K562 (cell line): Measurements from ENCODE around the gene SLC4A11. TPM values are rescaled to one million over a fixed set of nuclear protein-coding genes. Genes with fewer than 3 reads are reported as not detected.

Experiments
- ATAC-seq: fragments of 200-7000 bp; cut with Tn5 transposase; 3 replicates; pipeline ENCODE4 v1.9.1; 2020; ENCODE audit warnings: moderate library complexity
- BruUV-seq: library from RNA; stranded (reverse); fragments of 400-500 nt; replicated peaks from 2 replicates; lab custom pipeline; 2021; lab: Mats Ljungman, UMichigan
- CTCF ChIA-PET: fragments of 300-600 bp; formaldehyde crosslinking; extraction: SDS; loops from one replicate; lab custom pipeline; 2021; ENCODE audit warnings: low intra/inter-chr PET ratio; lab: Yijun Ruan, JAX
- POLR2A ChIA-PET: fragments of 300-600, 350-650 bp; sonication (Branson Sonifier 250); formaldehyde crosslinking; extraction: SDS; loops from one replicate; lab custom pipeline; 2021; ENCODE audit warnings: antibody characterized with exemption, inconsistent platforms; lab: Yijun Ruan, JAX
- DNase-seq, 4 experiments: peaks; one replicate each; pipeline versions ENCODE4 v3.0.0 to v3.0.0-alpha.2; 2011 to 2018; ENCODE audit warnings: low spot score in 3 of 4, mixed read lengths in 3 of 4; ENCODE audit errors: extremely low read depth in 1 of 4
- FAIRE-seq: peaks from 2 replicates; lab custom pipeline; 2011; peaks lifted over from hg19 to GRCh38; lab: Jason Lieb, UNC
- H2AFZ ChIP-seq: 2 replicates; pipeline ENCODE4 v1.6.0; 2011; ENCODE audit warnings: low read depth, low read length, control low read depth, inconsistent platforms
- H3K27ac ChIP-seq: fragments of 200-600 bp; 3 replicates; pipeline ENCODE4 v1.8.0; 2011; ENCODE audit warnings: low read depth, mild to moderate bottlenecking, control low read depth, inconsistent platforms, low read length, moderate library complexity, mixed read lengths; ENCODE audit errors: extremely low read depth
- H3K27me3 ChIP-seq, 2 experiments: fragments of 300-600 bp in 1 of 2; 2 replicates in 1 of 2; 3 replicates in 1 of 2; pipeline versions ENCODE4 v1.6.0 to v1.8.0; 2011; ENCODE audit warnings: inconsistent platforms in 2 of 2, low read length in 2 of 2, mild to moderate bottlenecking in 1 of 2, mixed read lengths in 1 of 2, moderate library complexity in 1 of 2; ENCODE audit not compliant: control insufficient read depth in 2 of 2, insufficient read depth in 2 of 2
- H3K36me3 ChIP-seq: fragments of 300-600 bp; 3 replicates; pipeline ENCODE4 v1.8.0; 2011; ENCODE audit warnings: mild to moderate bottlenecking, low read length, inconsistent platforms; ENCODE audit not compliant: control insufficient read depth, insufficient read depth
- H3K4me1 ChIP-seq, 2 experiments: fragments of 200-600 bp in 1 of 2; replicated peaks in 1 of 2; 2 replicates in 1 of 2; 3 replicates in 1 of 2; pipeline versions ENCODE4 v1.5.1 to v1.8.0; 2011; ENCODE audit warnings: inconsistent platforms in 2 of 2, low read length in 2 of 2, mild to moderate bottlenecking in 1 of 2, mixed read lengths in 1 of 2, moderate library complexity in 1 of 2; ENCODE audit not compliant: control insufficient read depth in 2 of 2, insufficient read depth in 2 of 2
- H3K4me2 ChIP-seq: 2 replicates; pipeline ENCODE4 v1.6.1; 2011; ENCODE audit warnings: low read length, control low read depth, inconsistent platforms, mixed read lengths; ENCODE audit not compliant: insufficient read depth
- H3K4me3 ChIP-seq: fragments of 200-600 bp; sonication (generic), shearing (Covaris generic); 2 replicates; pipeline ENCODE4 v1.5.1; 2016; ENCODE audit warnings: control low read depth, inconsistent platforms
- H3K79me2 ChIP-seq: fragments of 200-600 bp; 3 replicates; pipeline ENCODE4 v1.8.0; 2011; ENCODE audit warnings: low read length, inconsistent platforms; ENCODE audit not compliant: control insufficient read depth, insufficient read depth
- H3K9ac ChIP-seq, 2 experiments: 2 replicates each; pipeline versions ENCODE4 v1.6.0 to v1.6.1; 2011; ENCODE audit warnings: low read depth in 2 of 2, low read length in 2 of 2, control low read depth in 1 of 2, inconsistent platforms in 1 of 2, mild to moderate bottlenecking in 1 of 2, mixed read lengths in 1 of 2; ENCODE audit not compliant: insufficient read depth in 1 of 2
- H3K9me1 ChIP-seq: one replicate; pipeline ENCODE4 v1.6.0; 2011; ENCODE audit warnings: inconsistent platforms, mild to moderate bottlenecking, low read length, moderate library complexity; ENCODE audit not compliant: control insufficient read depth, insufficient read depth
- H3K9me3 ChIP-seq: replicated peaks from 2 replicates; pipeline ENCODE4 v1.5.1; 2011; ENCODE audit warnings: low read depth, low read length, inconsistent platforms; ENCODE audit not compliant: control insufficient read depth, insufficient read depth
- H4K20me1 ChIP-seq: replicated peaks from 2 replicates; pipeline ENCODE4 v1.6.1; 2011; ENCODE audit warnings: low read length, inconsistent platforms, mixed read lengths; ENCODE audit not compliant: control insufficient read depth, insufficient read depth
- ARID2 ChIP-seq: fragments of 450-650 bp; IDR thresholded peaks from 2 replicates; pipeline ENCODE4 v1.6.1; 2017; ENCODE audit warnings: antibody characterized with exemption, mild to moderate bottlenecking
- BDP1 ChIP-seq: IDR thresholded peaks from 3 replicates; pipeline ENCODE4 v1.6.1; 2011; ENCODE audit not compliant: insufficient read length, insufficient read depth
- ESRRB ChIP-seq: fragments of 250-450 bp; sonication (Bioruptor Pico); IDR thresholded peaks from 2 replicates; pipeline ENCODE4 v1.5.0; 2020; ENCODE audit warnings: mild to moderate bottlenecking, moderate library complexity, borderline replicate concordance
- SRSF1 ChIP-seq: fragments of 200-400 bp; formaldehyde crosslinking; IDR thresholded peaks from 2 replicates; pipeline ENCODE4 v1.6.1; 2017; ENCODE audit warnings: mild to moderate bottlenecking, low read depth, low read length, moderate library complexity
- TAF15 ChIP-seq: fragments of 200-400 bp; formaldehyde crosslinking; IDR thresholded peaks from 2 replicates; pipeline ENCODE4 v1.6.1; 2017; ENCODE audit warnings: mild to moderate bottlenecking, low read depth, low read length, moderate library complexity
- ZNF347 ChIP-seq: fragments of 450-650 bp; formaldehyde crosslinking; IDR thresholded peaks from 2 replicates; pipeline ENCODE4 v1.4.0; 2020; ENCODE audit warnings: low read depth, mild to moderate bottlenecking, moderate library complexity
- WGBS: fragments of 100-300 bp; shearing (Covaris generic); methylation state at CpG from one replicate; pipeline ENCODE4 v1.1.6; 2016; ENCODE audit warnings: low coverage, mixed read lengths; ENCODE audit not compliant: insufficient coverage; ENCODE audit errors: missing lambda C conversion rate; 5-methylcytosine and 5-hydroxymethylcytosine counted together
- in situ Hi-C: fragments of 300-500 bp; cut with MboI; formaldehyde crosslinking; loops from 4 replicates; pipeline ENCODE4 v1.15.0; 2018; ENCODE audit warnings: inconsistent platforms, mixed read lengths
- intact Hi-C: fragments of 100-400 bp; cut with micrococcal nuclease; formaldehyde crosslinking; loops from 2 replicates; pipeline ENCODE4 v1.14.2; 2022
- polyA plus RNA-seq, 8 experiments: library from polyadenylated mRNA; depleted of rRNA in 4 of 8; stranded (reverse) in 5 of 8; unstranded in 3 of 8; fragments of >200 nt; fragmentation: Nextera tagmentation in 2 of 8; fragmentation: Illumina TruSeq in 1 of 8; extraction: Ambion mirVana in 2 of 8; extraction: Trizol in 1 of 8; gene quantifications; 2 replicates each; pipeline versions ENCODE4 v1.2.1 to v1.2.3, GENCODE V29; 2011 to 2014; ENCODE audit warnings: inconsistent platforms in 1 of 8, missing spikeins in 1 of 8
- total RNA-seq, 7 experiments: library from RNA; depleted of rRNA in 6 of 7; stranded (reverse); fragments of >200 nt in 6 of 7; fragmentation: Illumina TruSeq in 2 of 7; extraction: Trizol in 2 of 7; gene quantifications; 2 replicates each; pipeline versions ENCODE4 v1.2.1 to v1.2.3, GENCODE V29; 2011 to 2021; ENCODE audit warnings: low replicate concordance in 1 of 7
- TF ChIP-seq, protein P1 (sequence below): sonication (generic); formaldehyde crosslinking; IDR thresholded peaks from 2 replicates; pipeline ENCODE4 v1.8.0; 2022; ENCODE audit warnings: mild to moderate bottlenecking, missing genetic modification reagents
- TF ChIP-seq, protein P2 (sequence below): fragments of 150-350 bp; IDR thresholded peaks from 2 replicates; pipeline ENCODE4 v1.6.1; 2014; ENCODE audit warnings: low read depth, mild to moderate bottlenecking, low read length, borderline replicate concordance

Gene SLC4A11
- total and polyA plus RNA-seq, 9 of the 15 experiments (the other 6 are each of a cell fraction or from before 2014, with no cell fraction given), result 0.10 to 2.0 (median 0.20) TPM

DNA sequence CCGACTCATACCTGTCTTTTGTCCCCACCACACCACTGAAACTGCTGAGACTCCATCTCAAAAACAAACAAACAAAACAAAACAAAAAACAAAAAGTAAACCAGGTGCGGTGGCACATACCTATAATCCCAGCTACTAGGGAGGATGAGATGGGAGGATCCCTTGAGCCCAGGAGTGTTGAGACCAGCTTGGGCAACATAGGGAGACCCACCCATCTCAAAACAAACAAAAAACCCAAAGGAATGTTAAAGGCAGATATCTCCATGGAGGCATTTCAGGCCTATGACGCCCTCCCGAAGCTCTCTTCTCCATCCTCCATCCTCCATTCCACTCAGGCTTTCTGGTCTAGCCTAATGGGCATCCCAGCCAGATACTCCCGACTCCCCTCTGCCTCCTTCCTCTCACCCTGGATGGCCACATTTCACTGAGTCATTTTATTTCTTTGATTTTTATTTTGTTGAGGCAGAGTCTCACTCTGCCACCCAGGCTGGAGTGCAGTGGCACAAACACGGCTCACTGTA, 3.2 kb upstream of the SLC4A11 start (continued):
- TF ChIP-seq SRSF1 (no peak), ESRRB (no peak)

DNA sequence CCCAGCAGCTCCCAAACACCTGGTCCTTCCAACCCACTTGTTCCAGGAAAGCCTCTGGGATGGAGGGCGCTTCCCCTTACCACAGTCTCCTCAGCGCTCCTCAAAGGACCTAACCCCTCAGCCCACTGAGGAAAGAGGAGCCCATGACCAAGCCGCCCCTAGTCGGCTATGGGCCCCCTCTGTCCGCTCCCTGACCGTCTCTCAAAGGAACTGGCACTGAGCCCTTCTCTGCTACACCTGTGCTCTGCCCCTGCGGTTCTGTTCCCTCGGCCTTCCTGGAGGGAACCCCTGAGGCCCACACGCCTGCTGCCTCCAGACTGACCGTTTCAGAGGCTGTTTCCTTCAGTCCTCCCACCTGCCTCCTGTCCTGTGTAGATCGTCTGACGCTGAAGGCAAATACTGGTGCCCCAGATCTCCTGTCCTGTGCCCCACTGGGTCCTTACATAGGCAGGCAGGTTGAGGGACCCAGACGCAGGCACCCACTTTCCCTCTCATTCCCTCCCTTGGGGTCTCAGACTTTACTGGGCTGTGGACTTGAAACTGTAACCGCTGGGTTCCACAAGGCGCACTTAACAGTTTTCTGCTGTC, 1.9 kb upstream of the SLC4A11 start:
- ChIA-PET CTCF (no interaction called here), POLR2A (no interaction called here)
- Histone ChIP-seq H4K20me1 (no peaks in the 10 kb centered on the region; the same call in 1 of the 2 replicates), H3K4me1 (peaks cover 0 to 26% of the 10 kb centered on the region in 2 experiments; a peak in 2 of 5 replicates), H3K4me3 (no peak overlapping the region), H3K27ac (no peak overlapping the region), H3K9me3 (no peaks in the 10 kb centered on the region), H3K9ac (no peak overlapping the region), H3K79me2 (no peaks in the 10 kb centered on the region), H3K36me3 (no peaks in the 10 kb centered on the region), H2AFZ (no peak overlapping the region), H3K4me2 (no peak overlapping the region), H3K27me3 (peaks cover 8 to 55% of the 10 kb centered on the region in 2 experiments; a peak in 3 of 5 replicates), H3K9me1 (no peaks in the 10 kb centered on the region)
- intact Hi-C loops (no loop called here), in situ Hi-C loops (no loop called here)
- WGBS, result 51% methylated on average over 13 of the region's 15 CpGs
- DNase-seq (no peak), ATAC-seq (no peak), FAIRE-seq (no peak)
- BruUV-seq, result no TSS peak
- TF ChIP-seq ZNF347 (CRISPR knock-in tag) (no peak), BDP1 (no peak), ARID2 (no peak), TAF15 (no peak)
- TF ChIP-seq, protein P1, sequence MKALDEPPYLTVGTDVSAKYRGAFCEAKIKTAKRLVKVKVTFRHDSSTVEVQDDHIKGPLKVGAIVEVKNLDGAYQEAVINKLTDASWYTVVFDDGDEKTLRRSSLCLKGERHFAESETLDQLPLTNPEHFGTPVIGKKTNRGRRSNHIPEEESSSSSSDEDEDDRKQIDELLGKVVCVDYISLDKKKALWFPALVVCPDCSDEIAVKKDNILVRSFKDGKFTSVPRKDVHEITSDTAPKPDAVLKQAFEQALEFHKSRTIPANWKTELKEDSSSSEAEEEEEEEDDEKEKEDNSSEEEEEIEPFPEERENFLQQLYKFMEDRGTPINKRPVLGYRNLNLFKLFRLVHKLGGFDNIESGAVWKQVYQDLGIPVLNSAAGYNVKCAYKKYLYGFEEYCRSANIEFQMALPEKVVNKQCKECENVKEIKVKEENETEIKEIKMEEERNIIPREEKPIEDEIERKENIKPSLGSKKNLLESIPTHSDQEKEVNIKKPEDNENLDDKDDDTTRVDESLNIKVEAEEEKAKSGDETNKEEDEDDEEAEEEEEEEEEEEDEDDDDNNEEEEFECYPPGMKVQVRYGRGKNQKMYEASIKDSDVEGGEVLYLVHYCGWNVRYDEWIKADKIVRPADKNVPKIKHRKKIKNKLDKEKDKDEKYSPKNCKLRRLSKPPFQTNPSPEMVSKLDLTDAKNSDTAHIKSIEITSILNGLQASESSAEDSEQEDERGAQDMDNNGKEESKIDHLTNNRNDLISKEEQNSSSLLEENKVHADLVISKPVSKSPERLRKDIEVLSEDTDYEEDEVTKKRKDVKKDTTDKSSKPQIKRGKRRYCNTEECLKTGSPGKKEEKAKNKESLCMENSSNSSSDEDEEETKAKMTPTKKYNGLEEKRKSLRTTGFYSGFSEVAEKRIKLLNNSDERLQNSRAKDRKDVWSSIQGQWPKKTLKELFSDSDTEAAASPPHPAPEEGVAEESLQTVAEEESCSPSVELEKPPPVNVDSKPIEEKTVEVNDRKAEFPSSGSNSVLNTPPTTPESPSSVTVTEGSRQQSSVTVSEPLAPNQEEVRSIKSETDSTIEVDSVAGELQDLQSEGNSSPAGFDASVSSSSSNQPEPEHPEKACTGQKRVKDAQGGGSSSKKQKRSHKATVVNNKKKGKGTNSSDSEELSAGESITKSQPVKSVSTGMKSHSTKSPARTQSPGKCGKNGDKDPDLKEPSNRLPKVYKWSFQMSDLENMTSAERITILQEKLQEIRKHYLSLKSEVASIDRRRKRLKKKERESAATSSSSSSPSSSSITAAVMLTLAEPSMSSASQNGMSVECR (CRISPR knock-in tag), result no peak
- TF ChIP-seq, protein P2, sequence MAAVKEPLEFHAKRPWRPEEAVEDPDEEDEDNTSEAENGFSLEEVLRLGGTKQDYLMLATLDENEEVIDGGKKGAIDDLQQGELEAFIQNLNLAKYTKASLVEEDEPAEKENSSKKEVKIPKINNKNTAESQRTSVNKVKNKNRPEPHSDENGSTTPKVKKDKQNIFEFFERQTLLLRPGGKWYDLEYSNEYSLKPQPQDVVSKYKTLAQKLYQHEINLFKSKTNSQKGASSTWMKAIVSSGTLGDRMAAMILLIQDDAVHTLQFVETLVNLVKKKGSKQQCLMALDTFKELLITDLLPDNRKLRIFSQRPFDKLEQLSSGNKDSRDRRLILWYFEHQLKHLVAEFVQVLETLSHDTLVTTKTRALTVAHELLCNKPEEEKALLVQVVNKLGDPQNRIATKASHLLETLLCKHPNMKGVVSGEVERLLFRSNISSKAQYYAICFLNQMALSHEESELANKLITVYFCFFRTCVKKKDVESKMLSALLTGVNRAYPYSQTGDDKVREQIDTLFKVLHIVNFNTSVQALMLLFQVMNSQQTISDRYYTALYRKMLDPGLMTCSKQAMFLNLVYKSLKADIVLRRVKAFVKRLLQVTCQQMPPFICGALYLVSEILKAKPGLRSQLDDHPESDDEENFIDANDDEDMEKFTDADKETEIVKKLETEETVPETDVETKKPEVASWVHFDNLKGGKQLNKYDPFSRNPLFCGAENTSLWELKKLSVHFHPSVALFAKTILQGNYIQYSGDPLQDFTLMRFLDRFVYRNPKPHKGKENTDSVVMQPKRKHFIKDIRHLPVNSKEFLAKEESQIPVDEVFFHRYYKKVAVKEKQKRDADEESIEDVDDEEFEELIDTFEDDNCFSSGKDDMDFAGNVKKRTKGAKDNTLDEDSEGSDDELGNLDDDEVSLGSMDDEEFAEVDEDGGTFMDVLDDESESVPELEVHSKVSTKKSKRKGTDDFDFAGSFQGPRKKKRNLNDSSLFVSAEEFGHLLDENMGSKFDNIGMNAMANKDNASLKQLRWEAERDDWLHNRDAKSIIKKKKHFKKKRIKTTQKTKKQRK, result no peak
